Measurements from ENCODE around the gene DHX8. TPM values are rescaled to one million over a fixed set of nuclear protein-coding genes. Genes with fewer than 3 reads are reported as not detected.

Gene DHX8
- total and polyA plus RNA-seq, 4 donors = 10.9 to 21.3 (median 19.4) TPM

- Histone ChIP-seq H3K27me3 (ENCODE audit: control insufficient read depth in 4 of 4, insufficient read depth in 4 of 4, low read length in 3 of 4) (peaks cover 0 to 3% (median 0%) of the 10 kb centered on the region in 4 donors), H3K9me3 (ENCODE audit: control insufficient read depth in 4 of 4, low read length in 3 of 4) (no peaks in the 10 kb centered on the region), H3K36me3 (ENCODE audit: control insufficient read depth in 4 of 4, insufficient read depth in 3 of 4, low read depth in 1 of 4, low read length in 3 of 4) (no peaks in the 10 kb centered on the region), H3K4me1 (ENCODE audit: control insufficient read depth in 4 of 4, insufficient read depth in 4 of 4, low read length in 3 of 4) (peaks cover 11 to 27% (median 18%) of the 10 kb centered on the region in 4 donors), H3K9ac (ENCODE audit: low read depth in 1 of 2, low read length in 2 of 2) (no peak overlapping the region), H3K27ac (ENCODE audit: low read depth in 1 of 2, low read length in 2 of 2) (no peak overlapping the region), H3K4me3 (ENCODE audit: low read depth in 1 of 3, low read length in 3 of 3) (no peak overlapping the region)
- TF ChIP-seq FOXA2 (IDR thresholded peaks at IDR 0.05) (no peak), GABPA (IDR thresholded peaks at IDR 0.05 in 1 of 2, conservative IDR thresholded peaks at IDR 0.05 in 1 of 2) (no peak), HNF4G (IDR thresholded peaks at IDR 0.05) (no peak), ATF3 (IDR thresholded peaks at IDR 0.05) (no peak), YY1 (IDR thresholded peaks at IDR 0.05) (no peak), FOXA1 (IDR thresholded peaks at IDR 0.05) (no peak), RXRA (IDR thresholded peaks at IDR 0.05) (no peak), TAF1 (conservative IDR thresholded peaks at IDR 0.05) (no peak), HNF4A (conservative IDR thresholded peaks at IDR 0.05) (no peak)
- DNase-seq (ENCODE audit: low spot score) = no peak
Observed at GRCh38 chr17:43547659-43548256, 64.0 kb downstream of the DHX8 start.

- Histone ChIP-seq H3K36me3 (ENCODE audit: control insufficient read depth in 4 of 4, insufficient read depth in 3 of 4, low read depth in 1 of 4, low read length in 3 of 4) (no peaks in the 10 kb centered on the region), H3K4me1 (ENCODE audit: control insufficient read depth in 4 of 4, insufficient read depth in 4 of 4, low read length in 3 of 4) (peaks cover 11 to 27% (median 18%) of the 10 kb centered on the region in 4 donors), H3K4me3 (ENCODE audit: low read depth in 1 of 3, low read length in 3 of 3) (no peak overlapping the region), H3K9me3 (ENCODE audit: control insufficient read depth in 4 of 4, low read length in 3 of 4) (no peaks in the 10 kb centered on the region), H3K27me3 (ENCODE audit: control insufficient read depth in 4 of 4, insufficient read depth in 4 of 4, low read length in 3 of 4) (peaks cover 0 to 3% (median 0%) of the 10 kb centered on the region in 4 donors), H3K9ac (ENCODE audit: low read depth in 1 of 2, low read length in 2 of 2) (no peak overlapping the region), H3K27ac (ENCODE audit: low read depth in 1 of 2, low read length in 2 of 2) (no peak overlapping the region)
- DNase-seq (ENCODE audit: low spot score) = no peak
- WGBS = 87% methylated on average over 3 of the region's 3 CpGs
- TF ChIP-seq CTCF (IDR thresholded peaks at IDR 0.05; ENCODE audit: low read depth, low read length, missing input control) = no peak
- TF ChIP-seq EGR1 (IDR thresholded peaks at IDR 0.05; ENCODE audit: low read depth in 2 of 2) = no peak
- TF ChIP-seq GABPA (IDR thresholded peaks at IDR 0.05 in 1 of 2, conservative IDR thresholded peaks at IDR 0.05 in 1 of 2) = no peak
- TF ChIP-seq ATF3 (IDR thresholded peaks at IDR 0.05) = no peak
- no peak for TF ChIP-seq HNF4A (conservative IDR thresholded peaks at IDR 0.05)
- no peak for TF ChIP-seq MAX (IDR thresholded peaks at IDR 0.05)
- no peak for TF ChIP-seq FOXA1 (IDR thresholded peaks at IDR 0.05)
- TF ChIP-seq FOXA2 (IDR thresholded peaks at IDR 0.05) = no peak
- TF ChIP-seq NR2F2 (IDR thresholded peaks at IDR 0.05) = no peak
- no peak for TF ChIP-seq RXRA (IDR thresholded peaks at IDR 0.05)
- no peak for TF ChIP-seq REST (IDR thresholded peaks at IDR 0.05)
- no peak for TF ChIP-seq TAF1 (conservative IDR thresholded peaks at IDR 0.05)
- TF ChIP-seq RAD21 (IDR thresholded peaks at IDR 0.05) = no peak
- no peak for TF ChIP-seq JUND (IDR thresholded peaks at IDR 0.05)
Observed at GRCh38 chr17:43548689-43549379, 65.1 kb downstream of the DHX8 start.
